Fibroblast of skin of scalp (primary cell): ENCODE data around the gene ZNF319.
"Not testable (repeated sequence)": the region's sequence is repeated elsewhere in the genome, so short reads cannot be mapped to it uniquely, and the experiment has no call there.

Experiments used
- DNase-seq: peaks from one replicate; pipeline ENCODE4 v3.0.0-alpha.2; 2013

Gene ZNF319

DNA sequence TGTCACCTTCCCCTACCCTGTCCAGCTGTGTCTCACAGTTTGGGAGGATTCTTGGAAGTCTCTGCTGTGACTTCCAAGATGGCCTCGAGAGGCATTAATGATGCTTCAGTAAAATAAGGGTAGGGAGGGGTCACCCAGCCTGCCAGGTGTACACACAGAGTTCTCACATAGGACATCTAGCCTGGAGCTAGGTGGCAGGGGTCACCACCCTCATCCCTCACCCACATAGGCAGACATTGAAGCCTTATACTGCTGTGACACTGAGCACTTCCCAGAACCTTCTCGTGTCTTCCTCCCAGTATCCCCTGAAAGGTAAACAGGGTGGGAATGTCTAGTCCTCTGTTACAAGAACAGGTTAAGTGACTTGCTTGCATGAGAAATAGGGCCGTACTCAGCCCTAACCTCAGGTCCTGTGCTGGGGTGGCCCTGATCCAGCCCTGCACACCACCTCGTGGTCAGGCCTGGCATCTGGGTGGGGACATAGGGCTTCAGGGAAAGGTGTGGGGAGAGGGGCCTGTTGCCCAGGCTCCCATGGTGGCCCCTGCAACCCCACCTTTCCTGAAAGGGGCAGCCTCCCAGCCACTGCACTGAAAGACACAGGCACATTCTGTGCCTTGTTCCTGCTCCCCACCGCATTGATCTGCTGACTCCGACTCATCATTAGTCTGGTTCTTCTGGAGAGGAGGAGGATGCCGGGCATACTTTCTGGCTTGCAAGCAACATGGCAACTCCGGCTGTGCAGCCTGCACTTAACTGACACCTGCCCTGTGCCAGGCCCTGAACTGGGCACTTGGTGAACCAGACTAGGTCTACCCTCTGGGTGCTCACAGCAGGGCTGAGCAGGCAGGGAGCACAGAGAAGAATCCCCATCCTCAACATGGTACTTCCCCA is 21.4 kb upstream of the ZNF319 start:
- DNase-seq: peak; percentile 56

DNA sequence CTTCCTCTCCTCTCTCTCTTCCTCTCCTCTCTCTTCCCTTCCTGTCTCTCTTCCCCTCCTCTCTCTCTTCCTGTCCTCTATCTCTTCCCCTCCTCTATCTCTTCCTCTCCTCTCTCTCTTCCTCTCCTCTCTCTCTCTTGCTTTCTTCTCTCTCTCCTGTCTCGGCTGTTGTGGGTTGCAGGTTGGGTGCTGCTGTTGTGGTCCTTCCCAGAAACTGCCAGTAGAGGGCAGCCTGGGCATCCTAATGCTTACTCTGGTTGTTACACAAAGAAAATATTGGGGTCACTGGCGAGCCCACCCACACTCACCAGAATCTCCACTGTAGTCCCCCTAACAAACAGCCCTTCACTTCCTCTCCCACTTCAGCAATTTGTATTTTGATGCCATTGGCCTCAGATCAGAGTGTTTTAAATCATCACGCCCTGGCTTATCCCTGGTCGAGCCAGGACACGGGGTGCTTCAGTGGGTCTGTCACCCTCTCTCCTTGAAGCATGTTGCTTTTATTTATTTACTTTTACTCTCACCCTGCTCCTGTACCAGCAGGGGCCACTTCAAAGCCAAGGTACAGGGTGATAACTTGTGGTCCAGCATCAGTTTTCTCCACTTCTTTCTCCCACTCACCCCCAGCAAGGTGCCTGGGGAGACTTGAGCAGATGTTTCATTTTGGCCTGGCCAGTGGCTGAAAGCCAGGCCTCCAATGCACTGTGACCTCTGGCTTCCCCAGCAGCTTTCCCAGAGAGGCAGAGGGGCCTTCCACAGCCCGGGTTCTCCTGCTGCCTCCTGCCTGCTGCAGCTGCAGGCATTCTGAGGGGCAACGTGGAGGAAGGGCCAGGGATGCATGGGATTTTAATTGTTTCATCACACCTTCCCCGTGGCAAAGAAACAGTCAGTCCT is 20.4 kb upstream of the ZNF319 start:
- DNase-seq: peak; percentile 28

- DNase-seq: no peak
Measured at GRCh38 chr16:58019866-58020538, 19.5 kb upstream of the ZNF319 start.

DNA sequence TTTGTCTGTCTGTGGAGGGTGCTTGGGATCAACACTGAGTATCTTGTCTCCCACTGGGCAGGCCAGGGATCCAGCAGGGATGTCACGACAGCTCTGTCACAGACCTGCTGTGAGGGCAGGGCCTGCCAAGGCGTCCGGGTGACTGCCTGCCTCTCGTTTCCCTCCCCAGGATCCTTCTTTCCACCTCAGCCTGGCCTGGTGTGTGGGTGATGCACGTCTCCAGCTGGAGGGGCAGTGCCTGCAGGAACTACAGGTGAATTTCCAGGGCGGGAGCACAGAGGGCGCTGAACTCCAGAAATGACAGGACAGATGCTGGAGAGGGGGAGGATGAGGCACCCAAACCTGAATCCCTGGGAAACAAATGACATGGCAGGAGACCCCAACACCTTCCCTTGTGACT is 18.3 kb upstream of the ZNF319 start:
- no peak for DNase-seq

GRCh38 chr16:58016840-58017446 is 16.5 kb upstream of the ZNF319 start:
- no peak for DNase-seq

DNA sequence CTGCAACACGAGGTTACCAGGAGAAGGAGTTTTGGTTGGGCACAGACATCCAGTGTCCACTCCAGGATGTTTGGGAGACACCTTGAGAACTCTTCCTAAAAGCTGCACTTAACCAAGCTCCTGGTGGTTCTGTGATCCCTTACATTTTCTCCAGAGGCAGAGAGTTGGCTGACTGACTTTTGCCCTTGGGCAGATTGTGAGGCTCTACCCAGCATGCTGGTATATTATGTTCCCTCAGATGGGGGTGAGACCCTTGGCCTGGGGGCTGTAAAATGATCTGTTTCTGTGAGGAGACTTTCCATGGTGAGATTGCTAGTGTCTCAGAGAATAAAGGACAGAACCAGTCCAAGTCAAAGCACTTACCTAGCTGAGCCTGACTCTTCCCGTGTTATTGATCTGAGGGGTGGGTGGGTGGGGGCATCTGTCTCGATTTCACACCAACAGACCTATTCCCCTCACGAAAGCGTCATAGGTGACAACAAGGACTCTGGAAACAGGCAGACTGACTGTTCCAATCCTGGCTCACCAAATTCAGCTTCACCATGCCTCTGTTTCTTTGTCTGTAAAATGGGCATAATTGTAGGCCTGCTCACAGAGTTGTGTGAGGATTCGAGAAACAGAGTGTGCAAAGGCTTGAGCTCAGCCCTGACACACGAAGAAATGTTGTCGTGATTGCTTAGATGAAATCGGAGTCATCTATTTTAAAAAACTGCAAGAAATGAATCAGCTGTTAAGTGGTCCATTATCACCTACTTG is 12.9 kb upstream of the ZNF319 start:
- DNase-seq: no peak

DNA sequence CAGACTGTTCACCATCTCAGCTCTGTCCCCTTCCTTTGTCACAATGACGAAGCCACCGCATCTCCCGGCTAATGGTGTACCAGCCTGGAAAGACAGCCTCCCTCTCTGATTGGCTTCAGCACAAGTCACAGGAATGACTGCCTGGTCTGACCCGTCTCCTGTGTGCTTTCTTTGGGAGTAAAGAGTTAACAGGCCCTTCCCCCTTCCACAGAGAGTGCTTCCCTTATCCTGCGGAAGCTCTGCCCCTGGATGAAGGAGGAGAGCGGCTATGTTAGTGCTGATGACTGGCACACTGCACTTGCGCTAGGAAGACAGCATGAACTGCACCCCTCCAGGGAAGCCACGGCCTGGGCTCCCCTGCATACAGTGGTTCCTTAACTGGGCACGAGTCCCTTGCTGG is 12.0 kb upstream of the ZNF319 start:
- DNase-seq: no peak

GRCh38 chr16:58011652-58012051 is 11.2 kb upstream of the ZNF319 start:
- DNase-seq: peak; percentile 80

DNA sequence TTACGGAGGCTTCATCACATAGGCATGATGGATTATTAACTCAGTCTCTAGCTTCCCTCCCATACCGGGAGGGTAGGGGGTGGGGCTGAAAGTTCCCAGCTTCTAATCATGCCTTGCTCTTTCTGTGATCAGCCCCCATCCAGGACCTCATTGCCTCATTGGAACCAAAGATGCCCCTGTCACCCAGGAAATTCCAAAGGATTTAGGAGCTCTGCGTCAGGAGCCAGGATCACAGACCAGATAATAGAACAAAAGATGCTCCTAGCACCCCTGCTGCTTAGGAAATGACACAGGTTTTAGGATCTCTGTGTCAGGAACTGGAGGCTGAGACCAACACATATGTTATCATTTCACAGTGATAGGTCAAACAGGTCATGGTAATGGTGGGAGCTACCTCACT is 10.4 kb upstream of the ZNF319 start:
- DNase-seq: no peak

- DNase-seq: no peak
Measured at GRCh38 chr16:58009856-58010416, 9.5 kb upstream of the ZNF319 start.

DNA sequence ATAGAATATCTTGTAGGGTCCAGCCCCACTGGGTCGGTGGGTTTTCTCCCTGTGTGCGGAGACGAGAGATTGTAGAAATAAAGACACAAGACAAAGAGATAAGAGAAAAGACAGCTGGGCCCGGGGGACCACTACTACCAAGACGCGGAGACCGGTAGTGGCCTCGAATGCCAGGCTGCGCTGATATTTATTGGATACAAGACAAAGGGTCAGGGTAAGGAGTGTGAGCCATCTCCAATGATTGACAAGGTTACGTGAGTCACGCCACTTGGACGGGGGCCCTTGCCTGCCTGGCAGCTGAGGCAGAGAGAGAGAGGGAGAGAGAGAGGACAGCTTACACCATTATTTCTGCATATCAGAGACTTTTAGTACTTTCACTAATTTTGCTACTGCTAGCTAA is 4.3 kb upstream of the ZNF319 start:
- DNase-seq: not testable (repeated sequence)

GRCh38 chr16:58002936-58003335 is 2.5 kb upstream of the ZNF319 start:
- DNase-seq: no peak

DNA sequence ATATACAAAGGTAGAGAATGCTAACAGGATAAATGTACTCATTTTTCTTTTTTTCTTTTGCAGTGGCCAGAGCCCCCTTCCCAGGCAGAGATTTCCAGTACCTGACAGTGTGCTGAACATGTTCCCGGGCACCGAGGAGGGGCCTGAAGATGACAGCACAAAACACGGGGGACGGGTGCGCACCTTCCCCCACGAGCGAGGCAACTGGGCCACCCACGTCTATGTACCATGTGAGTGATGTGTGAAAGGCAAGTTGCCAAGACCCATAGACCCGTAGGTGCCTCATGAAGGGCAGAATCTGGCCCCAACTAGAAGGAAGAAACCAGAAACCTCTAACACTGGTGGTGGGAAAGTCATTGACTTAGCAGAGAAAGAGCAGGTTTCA is 1.9 kb upstream of the ZNF319 start:
- no peak for DNase-seq

GRCh38 chr16:58001781-58002415 is 1.4 kb upstream of the ZNF319 start:
- DNase-seq: no peak

GRCh38 chr16:58000706-58001676 is 519 bp upstream of the ZNF319 start, which contains the start of gene USB1:
Gene USB1 (plus strand): TSS chr16:58001407. CDS start chr16:58001484, 77 bp downstream.
- DNase-seq: peak; percentile 82

GRCh38 chr16:57999366-57999970 is 1.0 kb downstream of the ZNF319 start:
- DNase-seq: peak; percentile 31

- DNase-seq: no peak
Measured at GRCh38 chr16:57998992-57999365, 1.5 kb downstream of the ZNF319 start.

DNA sequence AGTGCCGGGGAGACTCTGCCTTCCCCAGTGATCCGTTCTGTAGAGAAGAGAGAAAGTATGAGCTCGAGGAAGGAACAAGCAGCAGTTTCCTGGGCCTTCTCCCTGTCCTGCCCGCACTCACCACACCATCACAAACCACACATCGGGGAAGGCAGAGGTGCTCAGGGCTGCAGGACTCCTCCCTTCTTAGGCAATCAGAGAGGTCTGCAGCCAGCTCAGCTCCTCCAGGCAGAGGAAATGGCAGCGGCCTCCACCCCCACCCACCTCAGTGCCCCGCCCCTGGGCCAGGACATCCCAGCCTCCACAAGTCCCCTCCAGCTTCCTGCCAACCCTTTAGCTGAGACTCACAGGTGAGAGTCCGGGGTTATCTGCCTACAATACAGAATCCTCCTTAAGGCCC is 2.0 kb downstream of the ZNF319 start:
- no peak for DNase-seq
